Neural cell (in vitro differentiated cells): Measurements from ENCODE around the gene ABCA6. TPM values are rescaled to one million over a fixed set of nuclear protein-coding genes. Genes with fewer than 3 reads are reported as not detected.

Experiments
- H2AFZ ChIP-seq: fragments of 200-600, 300-800 bp; sonication (generic), shearing (Covaris generic); 2 replicates; pipeline ENCODE4 v1.6.0; 2014; ENCODE audit warnings: low read depth, mild to moderate bottlenecking, antibody characterized with exemption, low read length, moderate library complexity
- H3F3A ChIP-seq: fragments of 200-600 bp; shearing (Covaris generic); 2 replicates; pipeline ENCODE4 v1.6.1; 2016; ENCODE audit warnings: mild to moderate bottlenecking, moderate library complexity, mixed read lengths, antibody characterized with exemption, low read length; ENCODE audit not compliant: insufficient read depth, poor library complexity, severe bottlenecking
- H3K27ac ChIP-seq: fragments of 200-600, 300-800 bp; sonication (generic), shearing (Covaris generic); 2 replicates; pipeline ENCODE4 v1.5.1; 2014; ENCODE audit warnings: mild to moderate bottlenecking, low read length, moderate library complexity
- H3K27me3 ChIP-seq: fragments of 300-800, 200-600 bp; sonication (generic), shearing (Covaris generic); 2 replicates; pipeline ENCODE4 v1.6.0; 2014; ENCODE audit warnings: mild to moderate bottlenecking, low read depth, low read length, moderate library complexity; ENCODE audit not compliant: insufficient read depth
- H3K36me3 ChIP-seq: fragments of 300-800, 200-600 bp; sonication (generic), shearing (Covaris generic); 2 replicates; pipeline ENCODE4 v1.5.1; 2014; ENCODE audit warnings: mild to moderate bottlenecking, antibody characterized with exemption, low read length, moderate library complexity; ENCODE audit not compliant: insufficient read depth
- H3K4me2 ChIP-seq: fragments of 300-800, 200-600 bp; sonication (generic), shearing (Covaris generic); 2 replicates; pipeline ENCODE4 v1.6.0; 2014; ENCODE audit warnings: mild to moderate bottlenecking, low read length
- H3K4me3 ChIP-seq: fragments of 300-800, 200-600 bp; sonication (generic), shearing (Covaris generic); 2 replicates; pipeline ENCODE4 v1.5.1; 2014; ENCODE audit warnings: mild to moderate bottlenecking, low read length, moderate library complexity
- H3K79me2 ChIP-seq: fragments of 200-600 bp; shearing (Covaris generic); replicated peaks from 2 replicates; pipeline ENCODE4 v1.6.0; 2014; ENCODE audit warnings: mild to moderate bottlenecking, low read length, moderate library complexity; ENCODE audit not compliant: insufficient read depth
- H3K9ac ChIP-seq: fragments of 300-800, 200-600 bp; sonication (generic), shearing (Covaris generic); 2 replicates; pipeline ENCODE4 v1.6.1; 2016; ENCODE audit warnings: mild to moderate bottlenecking, low read length, mixed read lengths
- H3K9me2 ChIP-seq: fragments of 200-600 bp; shearing (Covaris generic); 2 replicates; pipeline ENCODE4 v1.6.1; 2016; ENCODE audit warnings: mild to moderate bottlenecking, low read length, mixed read lengths; ENCODE audit not compliant: insufficient read depth
- H3K9me3 ChIP-seq: fragments of 200-600, 300-800 bp; sonication (generic), shearing (Covaris generic); 2 replicates; pipeline ENCODE4 v1.6.1; 2016; ENCODE audit warnings: mild to moderate bottlenecking, mixed run types, low read length, moderate library complexity, mixed read lengths
- H4K20me1 ChIP-seq: fragments of 200-600 bp; shearing (Covaris generic); 2 replicates; pipeline ENCODE4 v1.6.1; 2016; ENCODE audit warnings: mild to moderate bottlenecking, mixed run types; ENCODE audit not compliant: insufficient read depth
- CTCF ChIP-seq: fragments of 450-650 bp; IDR thresholded peaks from 2 replicates; pipeline ENCODE4 v1.5.1; 2014; ENCODE audit warnings: antibody characterized with exemption, mild to moderate bottlenecking, moderate library complexity; ENCODE audit not compliant: poor library complexity, severe bottlenecking
- EP300 ChIP-seq: fragments of 450-650 bp; conservative IDR thresholded peaks from 2 replicates; pipeline ENCODE4 v1.6.1; 2014; ENCODE audit warnings: antibody characterized with exemption, mild to moderate bottlenecking, moderate library complexity; ENCODE audit not compliant: poor library complexity, severe bottlenecking
- EZH2 ChIP-seq: fragments of 200-600, 300-800 bp; shearing (Covaris generic), sonication (generic); IDR thresholded peaks from 2 replicates; pipeline ENCODE4 v1.6.1; 2014; ENCODE audit warnings: antibody characterized with exemption, low read length, borderline replicate concordance, mild to moderate bottlenecking; ENCODE audit not compliant: insufficient read depth, poor library complexity, severe bottlenecking
- MXI1 ChIP-seq: fragments of 450-650 bp; conservative IDR thresholded peaks from 2 replicates; pipeline ENCODE4 v1.6.1; 2014; ENCODE audit warnings: antibody characterized with exemption, mild to moderate bottlenecking; ENCODE audit not compliant: poor library complexity, severe bottlenecking
- POLR2AphosphoS5 ChIP-seq: IDR thresholded peaks from 2 replicates; pipeline ENCODE4 v1.6.1; 2012
- RAD21 ChIP-seq: fragments of 450-650 bp; conservative IDR thresholded peaks from 2 replicates; pipeline ENCODE4 v1.6.1; 2014; ENCODE audit warnings: antibody characterized with exemption, mild to moderate bottlenecking, moderate library complexity
- REST ChIP-seq: IDR thresholded peaks from 2 replicates; pipeline ENCODE4 v1.6.1; 2012; ENCODE audit warnings: borderline replicate concordance
- SMC3 ChIP-seq: fragments of 450-650 bp; conservative IDR thresholded peaks from 2 replicates; pipeline ENCODE4 v1.6.1; 2014; ENCODE audit warnings: antibody characterized with exemption, mild to moderate bottlenecking, moderate library complexity; ENCODE audit not compliant: poor library complexity
- TAF1 ChIP-seq: IDR thresholded peaks from 2 replicates; pipeline ENCODE4 v1.6.1; 2012; ENCODE audit warnings: low read depth
- polyA plus RNA-seq: library from polyadenylated mRNA; depleted of rRNA; stranded (reverse); fragments of >200 nt; gene quantifications from 2 replicates; pipeline ENCODE4 v1.2.3, GENCODE V29; 2014

The ABCA6 gene
- polyA plus RNA-seq, 1 donor from 2014 or later, result 1.6 TPM

- TF ChIP-seq TAF1 (no peak), SMC3 (no peak), POLR2AphosphoS5 (no peak), REST (no peak), EP300 (no peak), MXI1 (no peak), CTCF (no peak), RAD21 (no peak), EZH2 (no peak)
- H3K27ac ChIP-seq, result no peak overlapping the region
- H3K9me3 ChIP-seq, result no peaks in the 10 kb centered on the region
- H3K79me2 ChIP-seq, result no peaks in the 10 kb centered on the region
- no peaks in the 10 kb centered on the region for H3K27me3 ChIP-seq
- H3K9ac ChIP-seq, result no peak overlapping the region
- no peaks in the 10 kb centered on the region for H4K20me1 ChIP-seq
- H3K9me2 ChIP-seq, result no peaks in the 10 kb centered on the region
- H2AFZ ChIP-seq, result no peak overlapping the region
- no peaks in the 10 kb centered on the region for H3F3A ChIP-seq
- H3K4me2 ChIP-seq, result no peak overlapping the region
- no peak overlapping the region for H3K4me3 ChIP-seq
- no peaks in the 10 kb centered on the region for H3K36me3 ChIP-seq
These were observed 48.4 kb downstream of the ABCA6 start for GRCh38 chr17:69093279-69093789.

- H3K4me2 ChIP-seq, result no peak overlapping the region
- no peaks in the 10 kb centered on the region for H3K36me3 ChIP-seq
- H3K9me3 ChIP-seq, result no peaks in the 10 kb centered on the region
- no peaks in the 10 kb centered on the region for H3K9me2 ChIP-seq
- H4K20me1 ChIP-seq, result no peaks in the 10 kb centered on the region
- TF ChIP-seq POLR2AphosphoS5 (no peak), SMC3 (no peak), REST (no peak), MXI1 (no peak), EP300 (no peak), CTCF (no peak), TAF1 (no peak), EZH2 (no peak), RAD21 (no peak)
- H3K4me3 ChIP-seq, result no peak overlapping the region
- H2AFZ ChIP-seq, result no peak overlapping the region
- no peaks in the 10 kb centered on the region for H3K79me2 ChIP-seq
- H3K27me3 ChIP-seq, result no peaks in the 10 kb centered on the region
- H3K9ac ChIP-seq, result no peak overlapping the region
- no peaks in the 10 kb centered on the region for H3F3A ChIP-seq
- H3K27ac ChIP-seq, result no peak overlapping the region
These were observed 51.3 kb downstream of the ABCA6 start for GRCh38 chr17:69090365-69090764.
